ENCODE measurements around the gene HPCAL1. TPM values are rescaled to one million over a fixed set of nuclear protein-coding genes. Genes with fewer than 3 reads are reported as not detected.
A peak's percentile ranks its signal among the peaks of the same experiment; 100 is the strongest.

Gene HPCAL1
- total and polyA plus RNA-seq, 7 experiments from 2014 or later = 44.9 to 137 (median 89.2) TPM

DNA sequence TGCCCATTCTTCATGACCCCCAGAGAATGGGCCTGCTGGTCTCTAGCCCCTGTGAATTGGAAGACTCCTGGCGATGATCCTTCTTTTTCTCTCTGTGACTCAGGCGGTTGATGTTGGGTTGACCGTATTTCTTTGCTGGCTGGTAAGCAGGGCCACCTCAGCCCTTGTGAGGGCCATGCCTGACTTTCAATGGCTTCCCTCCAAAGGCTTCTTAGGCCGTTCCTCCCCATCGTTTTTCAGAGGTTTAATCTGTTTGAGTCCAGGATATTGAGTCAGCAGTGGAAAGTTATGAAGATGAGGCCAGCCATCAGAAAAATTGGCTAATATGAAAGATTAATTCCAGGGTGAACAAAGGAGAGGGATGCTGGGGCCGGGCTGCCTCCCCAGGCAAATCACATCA, 13.6 kb downstream of the HPCAL1 start:
- no peaks in the 10 kb centered on the region for H3K27me3 ChIP-seq (ENCODE audit: control insufficient read depth in 2 of 2, insufficient read depth in 2 of 2, low read length in 2 of 2)
- POLR2A ChIA-PET = interaction anchor here (1.7 kb wide), 1 partner anchor 8 kb away, joined by 4 read pairs; no protein-coding TSS in a partner anchor
- peaks cover 0 to 13% (median 0%) of the 10 kb centered on the region in 3 experiments for H3K36me3 ChIP-seq (ENCODE audit: control insufficient read depth in 2 of 3, insufficient read depth in 3 of 3, low read length in 3 of 3)
- peaks cover 13 to 73% (median 58%) of the 10 kb centered on the region in 7 donors for H3K4me1 Mint-ChIP-seq
- peaks cover 0 to 3% (median 0%) of the 10 kb centered on the region in 11 donors for H3K9me3 Mint-ChIP-seq
- H3K9me3 ChIP-seq (ENCODE audit: control insufficient read depth in 2 of 3, low read length in 3 of 3) = no peaks in the 10 kb centered on the region
- H3K4me3 Mint-ChIP-seq = peak overlapping the region in 7 of 10 donors; percentile 16 to 66 (median 45)
- peak overlapping the region in 8 of 9 donors; percentile 71 to 89 (median 82) for H3K27ac Mint-ChIP-seq
- CTCF ChIA-PET = interaction anchor here (1.7 kb wide), 1 partner anchor 11 kb away, joined by 5 read pairs; no protein-coding TSS in a partner anchor
- H3K27ac ChIP-seq (ENCODE audit: low read depth, low read length) = peak overlapping the region; percentile 2
- H3K36me3 Mint-ChIP-seq = peaks cover 4 to 9% (median 8%) of the 10 kb centered on the region in 5 donors
- DNase-seq = no peak
- ATAC-seq = no peak
- intact Hi-C loops (cut with micrococcal nuclease) = no loop called here
- no peak overlapping the region for H3K4me3 ChIP-seq (ENCODE audit: low read length)
- peaks cover 0 to 15% of the 10 kb centered on the region in 2 donors for H3K4me1 ChIP-seq (ENCODE audit: control insufficient read depth in 2 of 2, insufficient read depth in 2 of 2, low read length in 2 of 2)
- no peaks in the 10 kb centered on the region for H3K27me3 Mint-ChIP-seq

DNA sequence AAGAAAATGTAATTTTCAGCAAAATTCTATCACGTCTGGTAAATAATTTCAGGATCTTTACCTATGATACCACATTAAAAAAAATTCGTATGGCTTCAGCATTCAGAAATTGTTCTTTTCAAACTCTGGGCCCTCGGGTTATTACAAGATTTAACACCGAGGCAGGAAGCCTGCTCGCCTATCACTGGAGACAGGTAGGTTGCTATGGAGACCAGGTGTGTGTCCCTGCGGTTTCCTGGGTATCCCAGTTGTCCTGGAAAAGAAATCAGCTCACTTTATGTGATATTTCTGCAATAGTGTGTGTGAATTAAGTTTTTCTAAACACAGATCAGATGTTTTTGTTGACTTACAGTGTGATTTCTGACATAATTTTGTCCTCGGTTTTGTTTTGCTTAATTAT, 14.2 kb downstream of the HPCAL1 start:
- CTCF ChIA-PET = interaction anchor here (1.7 kb wide), 1 partner anchor 11 kb away, joined by 5 read pairs; no protein-coding TSS in a partner anchor
- H3K36me3 Mint-ChIP-seq = peaks cover 4 to 13% (median 9%) of the 10 kb centered on the region in 5 donors
- no peak overlapping the region for H3K27ac ChIP-seq (ENCODE audit: low read depth, low read length)
- H3K4me1 ChIP-seq (ENCODE audit: control insufficient read depth in 2 of 2, insufficient read depth in 2 of 2, low read length in 2 of 2) = peaks cover 0 to 15% of the 10 kb centered on the region in 2 donors
- DNase-seq (no peak), ATAC-seq (no peak)
- peak overlapping the region in 8 of 9 donors; percentile 34 to 89 (median 82) for H3K27ac Mint-ChIP-seq
- H3K4me3 Mint-ChIP-seq = peak overlapping the region in 3 of 10 donors; percentile 6 to 55 (median 45)
- H3K9me3 Mint-ChIP-seq = peaks cover 0 to 3% (median 0%) of the 10 kb centered on the region in 11 donors
- H3K27me3 Mint-ChIP-seq = no peaks in the 10 kb centered on the region
- H3K36me3 ChIP-seq (ENCODE audit: control insufficient read depth in 2 of 3, insufficient read depth in 3 of 3, low read length in 3 of 3) = peaks cover 0 to 8% (median 0%) of the 10 kb centered on the region in 3 experiments
- H3K9me3 ChIP-seq (ENCODE audit: control insufficient read depth in 2 of 3, low read length in 3 of 3) = no peaks in the 10 kb centered on the region
- intact Hi-C loops (cut with micrococcal nuclease) = loop anchor here in 1 of 2 donors (1.0 kb wide), 1 partner anchor 12 kb away; no protein-coding TSS in a partner anchor
- POLR2A ChIA-PET = interaction anchor here (1.6 to 1.7 kb wide), 2 partner anchors 9 to 12 kb away, joined by 4 read pairs; no protein-coding TSS in a partner anchor
- H3K4me1 Mint-ChIP-seq = peaks cover 13 to 76% (median 58%) of the 10 kb centered on the region in 7 donors
- H3K27me3 ChIP-seq (ENCODE audit: control insufficient read depth in 2 of 2, insufficient read depth in 2 of 2, low read length in 2 of 2) = no peaks in the 10 kb centered on the region
- H3K4me3 ChIP-seq (ENCODE audit: low read length) = no peak overlapping the region

DNA sequence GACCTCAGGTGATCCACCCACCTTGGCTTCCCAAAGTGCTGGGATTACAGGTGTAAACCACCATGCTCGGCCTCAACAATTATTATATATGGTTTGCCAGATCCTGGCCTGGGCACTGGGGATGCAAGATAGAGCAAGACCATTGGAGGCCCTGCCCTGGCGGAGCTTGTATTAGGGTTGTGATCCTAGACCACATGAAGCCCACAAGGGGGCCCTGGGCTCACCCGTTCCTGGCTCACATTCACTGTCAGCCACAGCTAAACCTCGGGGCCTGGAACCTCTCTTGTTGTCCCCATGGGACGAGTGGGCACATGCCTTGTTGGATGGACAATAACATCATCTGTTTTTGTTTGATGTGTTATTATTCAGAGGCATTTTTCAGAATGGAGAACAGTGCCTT, 14.9 kb downstream of the HPCAL1 start:
- Histone ChIP-seq H3K27ac (ENCODE audit: low read depth, low read length) (no peak overlapping the region), H3K4me1 (ENCODE audit: control insufficient read depth in 2 of 2, insufficient read depth in 2 of 2, low read length in 2 of 2) (peaks cover 0 to 15% of the 10 kb centered on the region in 2 donors), H3K9me3 (ENCODE audit: control insufficient read depth in 2 of 3, low read length in 3 of 3) (no peaks in the 10 kb centered on the region), H3K4me3 (ENCODE audit: low read length) (no peak overlapping the region), H3K36me3 (ENCODE audit: control insufficient read depth in 2 of 3, insufficient read depth in 3 of 3, low read length in 3 of 3) (peaks cover 0 to under 1% (median 0%) of the 10 kb centered on the region in 3 experiments), H3K27me3 (ENCODE audit: control insufficient read depth in 2 of 2, insufficient read depth in 2 of 2, low read length in 2 of 2) (no peaks in the 10 kb centered on the region)
- DNase-seq = no peak
- CTCF ChIA-PET = interaction anchor here (1.3 to 1.7 kb wide), 2 partner anchors 10 to 12 kb away, joined by 3 to 5 read pairs; no protein-coding TSS in a partner anchor
- ATAC-seq = no peak
- peak overlapping the region in 7 of 9 donors; percentile 19 to 81 (median 60) for H3K27ac Mint-ChIP-seq
- H3K4me1 Mint-ChIP-seq = peaks cover 13 to 81% (median 58%) of the 10 kb centered on the region in 7 donors
- peaks cover 0 to 3% (median 0%) of the 10 kb centered on the region in 11 donors for H3K9me3 Mint-ChIP-seq
- intact Hi-C loops (cut with micrococcal nuclease) = loop anchor here in 1 of 2 donors (1.0 kb wide), 1 partner anchor 12 kb away; no protein-coding TSS in a partner anchor
- H3K27me3 Mint-ChIP-seq = no peaks in the 10 kb centered on the region
- POLR2A ChIA-PET = interaction anchor here (1.6 to 1.7 kb wide), 2 partner anchors 10 to 11 kb away, joined by 4 read pairs; no protein-coding TSS in a partner anchor
- peaks cover 4 to 20% (median 13%) of the 10 kb centered on the region in 5 donors for H3K36me3 Mint-ChIP-seq
- H3K4me3 Mint-ChIP-seq = peak overlapping the region in 1 of 10 donors; percentile 16

DNA sequence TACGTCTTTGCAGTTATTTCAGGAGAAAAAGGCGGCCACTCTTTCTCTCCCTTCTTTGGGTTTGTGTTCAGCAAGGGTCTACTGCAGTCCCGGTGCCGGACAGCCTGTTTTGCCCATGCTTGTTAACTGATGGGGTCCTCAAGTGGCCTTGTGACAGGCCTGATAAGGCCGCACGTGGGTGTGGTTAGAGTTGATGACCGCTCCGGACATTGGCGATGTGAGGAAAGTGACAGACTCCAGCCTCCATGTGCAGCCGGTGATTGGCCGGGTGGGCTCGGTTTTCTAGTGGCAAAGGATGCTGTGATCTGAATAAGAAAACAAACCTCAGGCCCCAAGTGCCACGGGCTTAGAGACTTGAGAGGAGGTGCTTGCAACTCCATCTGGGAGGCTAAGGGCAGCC, 15.6 kb downstream of the HPCAL1 start:
- no peak overlapping the region for H3K4me3 Mint-ChIP-seq
- H3K36me3 Mint-ChIP-seq = peaks cover 4 to 25% (median 18%) of the 10 kb centered on the region in 5 donors
- Histone ChIP-seq H3K4me1 (ENCODE audit: control insufficient read depth in 2 of 2, insufficient read depth in 2 of 2, low read length in 2 of 2) (peaks cover 0 to 12% of the 10 kb centered on the region in 2 donors), H3K36me3 (ENCODE audit: control insufficient read depth in 2 of 3, insufficient read depth in 3 of 3, low read length in 3 of 3) (no peaks in the 10 kb centered on the region), H3K27ac (ENCODE audit: low read depth, low read length) (no peak overlapping the region), H3K27me3 (ENCODE audit: control insufficient read depth in 2 of 2, insufficient read depth in 2 of 2, low read length in 2 of 2) (no peaks in the 10 kb centered on the region), H3K4me3 (ENCODE audit: low read length) (no peak overlapping the region), H3K9me3 (ENCODE audit: control insufficient read depth in 2 of 3, low read length in 3 of 3) (no peaks in the 10 kb centered on the region)
- H3K27ac Mint-ChIP-seq = peak overlapping the region in 6 of 9 donors; percentile 11 to 76 (median 56)
- peaks cover 0 to 3% (median 0%) of the 10 kb centered on the region in 11 donors for H3K9me3 Mint-ChIP-seq
- ATAC-seq = no peak
- peaks cover 18 to 88% (median 62%) of the 10 kb centered on the region in 7 donors for H3K4me1 Mint-ChIP-seq
- DNase-seq = no peak
- CTCF ChIA-PET = interaction anchor here (1.3 kb wide), 1 partner anchor 11 kb away, joined by 3 read pairs; no protein-coding TSS in a partner anchor
- intact Hi-C loops (cut with micrococcal nuclease) = no loop called here
- POLR2A ChIA-PET = interaction anchor here (1.6 kb wide), 1 partner anchor 11 kb away, joined by 4 read pairs; no protein-coding TSS in a partner anchor
- no peaks in the 10 kb centered on the region for H3K27me3 Mint-ChIP-seq

DNA sequence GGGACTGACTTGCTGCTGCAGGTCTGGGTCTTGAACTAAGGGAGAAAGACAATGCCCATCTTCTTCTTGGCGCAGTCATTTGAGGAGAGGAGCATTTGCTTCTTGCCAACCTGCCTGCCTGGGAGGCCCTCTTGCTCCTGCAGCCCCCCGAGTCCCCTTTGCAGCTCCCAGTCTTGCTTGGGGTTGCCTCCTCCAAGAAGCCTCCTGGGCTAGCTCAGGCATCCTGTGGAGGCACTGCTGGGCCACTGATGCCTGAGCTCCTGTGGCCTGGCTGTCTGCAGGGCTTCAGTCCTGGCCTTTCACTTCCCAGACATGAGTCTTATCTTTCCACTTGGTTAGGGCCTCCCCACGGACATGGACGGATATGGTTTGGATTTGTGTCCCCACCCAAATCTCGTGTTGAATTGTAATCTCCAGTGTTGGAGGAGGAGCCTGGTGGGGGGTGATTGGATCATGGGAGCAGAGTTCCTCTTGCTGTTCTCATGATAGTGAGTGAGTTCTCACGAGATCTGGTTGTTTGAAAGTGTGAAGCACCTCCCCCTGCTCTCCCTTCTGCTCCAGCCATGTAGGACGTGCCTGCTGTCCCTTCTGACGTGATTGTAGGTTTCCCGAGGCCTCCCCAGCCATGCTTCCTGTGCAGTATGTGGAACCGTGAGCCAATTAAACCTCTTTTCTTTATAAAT, 17.3 kb downstream of the HPCAL1 start:
- DNase-seq (no peak), ATAC-seq (no peak)
- ChIA-PET POLR2A (interaction anchor here (1.2 to 3.2 kb wide), 2 partner anchors 10 to 15 kb away, joined by 5 to 20 read pairs; no protein-coding TSS in a partner anchor), CTCF (no interaction called here)
- Mint-ChIP-seq H3K27ac (peak overlapping the region in 8 of 9 donors; percentile 35 to 87 (median 64)), H3K36me3 (peaks cover 4 to 28% (median 21%) of the 10 kb centered on the region in 5 donors), H3K9me3 (peaks cover 0 to 3% (median 0%) of the 10 kb centered on the region in 11 donors), H3K4me1 (peaks cover 28 to 91% (median 69%) of the 10 kb centered on the region in 7 donors), H3K27me3 (no peaks in the 10 kb centered on the region), H3K4me3 (no peak overlapping the region)
- Histone ChIP-seq H3K9me3 (ENCODE audit: control insufficient read depth in 2 of 3, low read length in 3 of 3) (no peaks in the 10 kb centered on the region), H3K4me1 (ENCODE audit: control insufficient read depth in 2 of 2, insufficient read depth in 2 of 2, low read length in 2 of 2) (peaks cover 0 to 13% of the 10 kb centered on the region in 2 donors), H3K27ac (ENCODE audit: low read depth, low read length) (no peak overlapping the region), H3K4me3 (ENCODE audit: low read length) (no peak overlapping the region), H3K27me3 (ENCODE audit: control insufficient read depth in 2 of 2, insufficient read depth in 2 of 2, low read length in 2 of 2) (no peaks in the 10 kb centered on the region), H3K36me3 (ENCODE audit: control insufficient read depth in 2 of 3, insufficient read depth in 3 of 3, low read length in 3 of 3) (no peaks in the 10 kb centered on the region)
- intact Hi-C loops (cut with micrococcal nuclease) = no loop called here

DNA sequence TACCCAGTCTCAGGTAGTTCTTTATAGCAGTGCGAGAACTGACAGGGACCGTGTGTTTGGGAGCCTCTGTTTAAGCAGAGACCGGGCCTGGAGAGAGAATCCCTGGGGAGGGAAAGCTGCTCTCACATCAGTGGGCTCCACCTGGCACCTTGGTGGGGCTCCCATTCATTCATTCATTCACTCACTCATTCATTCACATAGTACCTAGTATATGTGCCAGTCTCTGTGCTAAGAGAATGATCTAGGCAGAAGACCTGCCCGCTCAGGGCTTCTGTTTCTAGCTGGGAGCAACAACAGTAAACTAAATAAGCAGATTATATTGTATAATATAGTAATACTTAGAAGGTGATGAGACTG, 17.8 kb downstream of the HPCAL1 start:
- Mint-ChIP-seq H3K27me3 (no peaks in the 10 kb centered on the region), H3K36me3 (peaks cover 4 to 28% (median 21%) of the 10 kb centered on the region in 5 donors), H3K4me3 (no peak overlapping the region), H3K9me3 (peaks cover 0 to 3% (median 0%) of the 10 kb centered on the region in 11 donors), H3K4me1 (peaks cover 29 to 91% (median 74%) of the 10 kb centered on the region in 7 donors), H3K27ac (peak overlapping the region in 8 of 9 donors; percentile 7 to 87 (median 64))
- Histone ChIP-seq H3K9me3 (ENCODE audit: control insufficient read depth in 2 of 3, low read length in 3 of 3) (no peaks in the 10 kb centered on the region), H3K4me3 (ENCODE audit: low read length) (no peak overlapping the region), H3K36me3 (ENCODE audit: control insufficient read depth in 2 of 3, insufficient read depth in 3 of 3, low read length in 3 of 3) (no peaks in the 10 kb centered on the region), H3K27ac (ENCODE audit: low read depth, low read length) (no peak overlapping the region), H3K4me1 (ENCODE audit: control insufficient read depth in 2 of 2, insufficient read depth in 2 of 2, low read length in 2 of 2) (peaks cover 0 to 17% of the 10 kb centered on the region in 2 donors), H3K27me3 (ENCODE audit: control insufficient read depth in 2 of 2, insufficient read depth in 2 of 2, low read length in 2 of 2) (no peaks in the 10 kb centered on the region)
- ChIA-PET CTCF (interaction anchor here (1.0 kb wide), 1 partner anchor 88 kb away, joined by 4 read pairs; no protein-coding TSS in a partner anchor), POLR2A (interaction anchor here (3.2 kb wide), 1 partner anchor 10 kb away, joined by 20 read pairs; no protein-coding TSS in a partner anchor)
- DNase-seq (no peak), ATAC-seq (no peak)
- intact Hi-C loops (cut with micrococcal nuclease) = no loop called here
